RPMI8226 (cell line): ENCODE data around the gene DMBX1.

Source experiments
- DNase-seq: peaks from one replicate; pipeline ENCODE4 v3.0.0-alpha.2; 2015

Gene DMBX1

GRCh38 chr1:46484783-46485490, 4.7 kb upstream of the DMBX1 start:
- DNase-seq, result no peak

DNA sequence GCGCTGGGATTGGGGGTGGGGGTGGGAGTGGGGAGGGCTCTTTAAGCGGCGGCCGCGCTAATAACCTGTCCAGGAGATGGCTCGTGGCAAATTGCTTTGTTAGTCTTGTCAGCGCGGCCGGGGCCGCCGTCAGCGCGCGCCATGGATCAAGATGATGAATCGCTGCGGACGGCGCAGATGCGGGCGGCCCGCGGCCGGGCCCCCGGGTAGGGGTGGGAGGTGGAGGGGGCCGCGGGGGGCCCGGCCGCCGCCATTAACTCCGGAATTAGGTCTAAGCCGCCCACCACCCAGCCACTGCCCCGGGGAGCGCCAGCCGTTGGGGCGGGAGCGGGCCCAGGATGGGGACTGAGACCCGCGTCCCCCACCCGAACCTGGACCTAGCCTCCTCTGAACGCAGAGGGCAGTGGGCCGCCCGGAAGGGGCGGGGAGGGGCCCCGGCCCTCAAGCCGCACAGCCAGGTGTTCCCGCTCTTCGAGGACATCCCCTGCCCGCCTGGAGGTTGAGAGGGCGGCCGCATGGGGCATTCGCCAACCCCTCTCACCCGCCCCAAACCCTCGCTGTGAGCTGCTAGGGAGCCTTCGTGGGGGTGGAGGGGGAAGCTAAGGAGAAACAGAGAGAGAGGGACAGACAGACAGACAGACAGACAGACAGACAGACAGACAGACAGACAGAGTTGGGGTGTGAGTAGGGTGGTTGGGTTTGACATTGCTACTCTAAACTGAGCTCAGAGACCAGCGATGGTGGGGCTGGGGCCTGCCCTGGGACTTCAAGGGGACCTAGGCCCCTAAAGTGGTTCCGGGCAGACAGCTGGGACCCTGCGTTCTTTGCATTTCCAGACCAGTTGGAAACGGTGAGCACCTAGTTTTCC, 3.8 kb upstream of the DMBX1 start:
- DNase-seq, result no peak

GRCh38 chr1:46486432-46487015, 3.1 kb upstream of the DMBX1 start:
- DNase-seq, result no peak

- DNase-seq, result peak; percentile 51
These were observed 1.8 kb upstream of the DMBX1 start for GRCh38 chr1:46487818-46488218.

DNA sequence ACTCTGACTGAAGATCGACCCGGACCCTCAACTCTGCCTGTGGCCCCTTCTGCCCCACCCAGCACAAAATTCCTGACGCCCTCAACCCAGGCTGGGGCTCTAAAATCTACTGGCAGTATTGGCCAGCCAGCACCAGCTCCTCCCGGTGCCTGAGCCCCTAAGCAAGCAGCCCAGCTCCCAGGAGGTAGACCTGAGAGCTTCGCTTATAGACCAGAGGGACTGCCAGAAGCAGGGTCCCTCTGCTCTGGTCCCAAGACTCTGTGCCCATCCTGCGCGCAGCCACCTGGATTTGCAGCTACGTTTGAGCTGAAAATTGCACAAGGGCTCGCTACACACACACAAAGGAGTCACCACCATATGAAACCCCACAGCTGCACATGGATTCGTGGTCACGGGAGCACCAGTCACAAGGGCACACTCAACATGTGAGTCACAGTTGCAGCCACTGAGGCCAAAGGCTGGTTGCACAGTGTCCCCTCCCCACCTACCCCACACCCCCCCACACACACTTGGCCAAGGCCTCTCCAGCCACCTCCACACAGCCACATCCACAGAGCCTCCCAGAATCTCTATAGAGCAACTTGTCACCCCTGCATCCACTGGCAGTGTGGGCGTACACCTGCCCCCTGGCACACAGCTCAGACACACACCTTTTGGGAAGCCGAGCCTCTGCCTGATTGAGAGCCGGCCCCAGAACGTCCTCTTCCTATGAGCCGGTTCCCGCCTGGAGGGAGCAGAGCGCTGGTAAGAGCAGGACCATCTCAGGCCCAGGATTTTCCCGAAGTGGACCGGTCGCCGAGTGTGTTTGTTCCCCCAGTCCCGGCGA, 1.1 kb upstream of the DMBX1 start:
- DNase-seq, result no peak

GRCh38 chr1:46489169-46489637, 433 bp upstream of the DMBX1 start:
- peak; percentile 64 for DNase-seq

GRCh38 chr1:46490406-46490655, 695 bp downstream of the DMBX1 start:
- no peak for DNase-seq

DNA sequence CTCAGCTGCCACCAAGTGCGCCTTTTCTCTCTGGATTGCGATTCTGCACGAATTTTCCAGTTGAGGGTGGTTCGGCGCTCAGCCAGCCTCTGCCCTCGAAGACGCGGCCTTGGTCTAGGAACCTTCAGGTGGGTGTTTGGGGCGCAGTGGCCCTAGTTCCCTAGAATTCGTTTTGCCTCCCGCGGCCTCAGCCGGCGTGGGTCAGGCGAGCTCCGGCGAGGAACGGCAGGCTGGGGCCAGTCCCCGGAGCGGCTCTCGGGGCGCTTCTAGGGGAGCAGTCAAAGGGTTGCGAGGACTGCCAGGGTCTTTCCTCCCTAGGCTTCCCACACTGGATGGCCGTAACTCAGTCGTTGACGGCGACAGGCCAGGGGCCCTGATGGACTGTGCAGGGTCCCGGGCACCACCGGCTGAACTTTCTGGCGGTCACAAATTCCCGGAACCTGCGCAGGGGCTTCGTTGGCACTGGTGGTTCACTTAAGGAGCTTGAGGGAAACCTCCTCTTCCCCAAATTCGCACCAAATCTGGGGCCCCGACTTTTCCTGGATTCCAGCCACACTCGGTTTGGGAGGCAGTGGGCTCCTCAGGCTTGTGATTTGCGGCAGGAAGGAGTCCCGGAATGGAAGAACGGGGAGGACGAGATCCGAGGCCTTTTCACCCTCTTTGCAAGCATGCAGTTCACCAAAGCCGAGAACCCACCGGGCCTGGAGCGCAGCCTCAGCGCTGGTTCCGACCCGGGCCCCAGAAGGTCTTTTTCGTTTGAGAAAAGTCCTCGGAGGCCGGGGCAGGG, 1.2 kb downstream of the DMBX1 start:
- DNase-seq, result no peak

DNA sequence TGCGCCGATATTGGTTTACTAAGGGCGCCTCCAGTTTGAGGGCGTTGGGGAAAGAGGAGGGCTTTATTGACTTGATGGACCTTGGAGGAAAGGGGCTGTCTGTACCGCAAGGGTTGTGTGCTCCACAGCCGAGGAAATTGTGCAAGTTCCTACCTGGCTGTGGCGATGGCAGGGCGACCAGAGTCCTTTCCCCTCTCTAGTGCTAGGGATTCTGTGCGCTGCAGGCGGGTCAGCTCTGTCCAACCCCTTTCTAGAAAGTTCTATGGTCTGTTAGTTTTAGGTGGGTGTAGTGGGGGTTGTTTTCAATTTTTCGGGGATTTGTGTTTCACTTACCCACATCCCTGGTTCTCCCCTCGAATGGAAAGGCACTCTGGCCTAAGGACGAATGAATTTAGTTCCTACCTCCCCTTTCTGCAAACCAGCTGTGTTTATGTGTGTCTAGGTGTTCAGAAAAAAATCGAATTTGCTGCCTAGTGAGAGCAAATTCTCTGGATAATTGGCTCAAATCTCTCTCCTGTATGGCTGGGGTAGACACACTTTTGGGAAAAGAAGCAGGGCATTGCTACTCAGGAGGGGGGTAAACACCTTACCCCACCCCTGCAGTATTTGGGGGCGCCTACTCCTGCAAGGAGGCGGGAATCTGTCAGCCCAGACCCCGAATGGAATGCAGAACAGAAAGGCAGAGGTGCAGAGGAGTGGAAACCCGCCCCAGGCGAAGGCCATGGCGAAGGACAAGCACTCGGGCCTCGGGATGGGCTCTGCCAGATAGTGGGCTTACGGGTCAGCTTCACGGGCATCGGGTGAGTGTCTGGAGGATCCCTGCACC, 2.0 kb downstream of the DMBX1 start:
- no peak for DNase-seq

- no peak for DNase-seq
These were observed 2.7 kb downstream of the DMBX1 start for GRCh38 chr1:46492269-46492853.

DNA sequence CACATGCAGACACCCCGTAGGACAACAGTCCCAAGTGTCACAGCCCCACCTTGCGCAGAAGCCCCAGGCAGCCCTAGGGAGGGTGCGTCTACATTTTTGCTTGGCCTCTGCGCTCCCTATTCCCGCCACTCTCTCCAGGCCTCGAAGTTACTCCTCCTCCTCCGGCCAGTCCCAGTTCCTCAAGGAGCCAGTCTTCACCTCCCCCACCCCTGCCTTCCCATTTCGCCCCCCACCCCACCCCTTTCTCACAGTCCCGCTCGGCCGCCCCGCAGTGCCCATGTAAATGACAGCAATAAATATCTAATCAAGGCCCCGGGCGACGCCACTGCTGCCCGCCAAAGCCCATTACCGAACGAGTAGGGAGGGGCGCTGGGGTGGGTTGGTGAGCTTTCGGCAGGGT, 3.2 kb downstream of the DMBX1 start:
- DNase-seq, result no peak

GRCh38 chr1:46493316-46494032, 3.8 kb downstream of the DMBX1 start:
- DNase-seq, result no peak

- DNase-seq, result no peak
These were observed 5.3 kb downstream of the DMBX1 start for GRCh38 chr1:46494910-46495309.

GRCh38 chr1:46495778-46496177, 6.1 kb downstream of the DMBX1 start:
- no peak for DNase-seq

GRCh38 chr1:46496505-46496904, 6.9 kb downstream of the DMBX1 start:
- no peak for DNase-seq

GRCh38 chr1:46497020-46497419, 7.4 kb downstream of the DMBX1 start:
- DNase-seq, result no peak

DNA sequence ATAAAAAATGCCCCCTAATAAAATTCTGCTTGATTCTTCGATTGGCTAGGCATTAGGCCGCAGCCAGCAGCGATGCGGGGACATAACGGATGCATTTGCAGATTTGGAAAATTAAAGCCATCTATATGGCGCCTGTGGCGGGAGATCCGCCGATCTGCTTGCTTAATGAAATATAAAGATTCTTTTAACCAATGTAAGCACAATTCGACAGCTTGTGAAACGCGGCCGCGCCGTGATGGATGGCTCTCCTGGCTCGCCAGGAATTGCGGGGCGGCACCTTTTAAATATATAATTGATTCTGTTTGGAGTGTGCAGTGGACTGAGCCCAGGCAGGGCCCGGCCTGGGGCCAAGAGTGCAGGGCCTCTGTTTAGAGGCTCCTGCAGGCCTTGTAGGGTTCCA, 8.0 kb downstream of the DMBX1 start:
- no peak for DNase-seq

DNA sequence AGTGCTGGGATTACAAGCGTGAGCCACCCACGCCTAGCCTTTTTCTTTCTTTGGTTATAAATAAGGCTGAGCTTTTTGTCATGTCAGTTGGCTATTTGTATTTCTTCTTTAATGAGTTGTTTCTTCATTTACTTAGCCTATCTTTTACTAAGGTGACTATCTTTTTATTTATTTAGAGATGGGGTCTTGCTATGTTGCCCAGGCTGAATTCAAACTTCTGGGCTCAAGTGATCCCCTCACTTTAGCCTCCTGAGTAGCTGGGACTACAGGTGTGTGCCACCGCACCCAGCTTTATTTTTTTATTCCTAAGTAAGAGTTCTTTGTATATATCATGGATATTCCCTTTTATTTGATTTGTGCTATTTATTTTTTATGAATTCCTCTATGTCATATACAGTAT, 11.9 kb downstream of the DMBX1 start:
- no peak for DNase-seq

GRCh38 chr1:46503421-46503820, 13.8 kb downstream of the DMBX1 start:
- no peak for DNase-seq

- DNase-seq, result no peak
These were observed 17.0 kb downstream of the DMBX1 start for GRCh38 chr1:46506470-46507219.
